Effector CD8-positive, alpha-beta T cell (primary cell): ENCODE results near the gene SERPINB12.

Experiments
- DNase-seq: peaks from one replicate; lab custom pipeline; 2025; lab: John Stamatoyannopoulos, UW

Gene SERPINB12

GRCh38 chr18:63551769-63552168 is 9.6 kb downstream of the SERPINB12 start:
- no peak for DNase-seq

- no peak for DNase-seq
Observed at GRCh38 chr18:63552581-63552980, 10.4 kb downstream of the SERPINB12 start.

DNA sequence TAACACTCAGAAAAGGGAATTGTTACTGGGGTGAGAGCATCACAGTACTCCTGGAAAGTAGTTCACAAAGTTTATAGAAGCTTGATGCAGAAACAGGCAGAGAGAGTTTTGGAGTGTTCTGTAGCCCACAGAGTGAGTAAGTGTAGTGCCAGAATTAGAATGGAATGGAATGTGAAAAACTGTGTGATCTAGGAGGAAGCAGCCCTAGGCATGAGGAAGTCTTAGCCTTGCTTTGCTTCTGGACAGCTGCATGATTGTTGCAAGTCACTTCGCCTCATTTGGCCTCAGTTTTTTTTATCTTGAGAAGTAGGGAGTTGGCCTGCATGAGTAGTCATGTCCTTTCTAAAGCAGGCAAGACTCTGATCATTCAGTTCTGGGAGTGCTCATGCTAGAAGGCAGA is 10.9 kb downstream of the SERPINB12 start:
- DNase-seq = no peak

DNA sequence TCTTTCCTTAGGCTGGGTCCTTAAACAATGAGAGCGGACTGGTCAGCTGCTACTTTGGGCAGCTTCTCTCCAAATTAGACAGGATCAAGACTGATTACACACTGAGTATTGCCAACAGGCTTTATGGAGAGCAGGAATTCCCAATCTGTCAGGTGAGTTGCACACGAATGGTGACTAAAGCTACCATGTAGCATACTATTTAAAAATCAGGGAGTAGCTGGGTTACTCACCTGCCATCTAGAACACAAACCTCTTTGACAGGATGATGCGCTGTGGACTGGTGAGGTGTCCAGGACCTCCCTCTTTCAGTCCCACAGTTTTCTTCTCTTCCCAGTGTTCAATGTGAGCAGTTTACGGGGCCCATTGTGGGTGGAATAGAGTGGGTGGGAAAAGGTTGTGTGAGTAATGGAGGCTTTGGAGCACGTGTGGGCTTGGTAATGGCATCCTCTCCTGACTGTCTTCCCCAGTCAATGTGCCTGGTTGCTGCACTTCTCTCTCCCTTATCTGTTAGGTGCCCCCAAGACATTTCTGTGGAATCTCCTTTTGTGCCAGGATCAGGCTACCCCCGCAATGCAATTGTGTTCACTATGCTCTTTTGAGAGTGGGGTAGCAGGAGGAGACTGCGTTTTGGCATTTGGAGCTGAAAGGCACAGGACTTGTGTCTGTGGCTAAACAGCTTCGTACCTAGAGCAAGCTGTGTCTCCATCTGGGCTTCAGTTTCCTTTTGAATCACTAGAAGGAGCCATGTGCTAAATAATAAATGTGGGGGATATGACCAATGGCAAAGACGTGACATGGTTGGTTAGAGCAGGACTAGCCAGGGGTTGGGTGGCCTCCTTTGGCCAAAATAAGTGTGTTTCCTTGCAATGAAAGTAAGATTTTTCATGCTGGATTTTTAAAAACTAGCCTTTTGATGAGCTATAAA is 17.7 kb downstream of the SERPINB12 start:
- DNase-seq = no peak

DNA sequence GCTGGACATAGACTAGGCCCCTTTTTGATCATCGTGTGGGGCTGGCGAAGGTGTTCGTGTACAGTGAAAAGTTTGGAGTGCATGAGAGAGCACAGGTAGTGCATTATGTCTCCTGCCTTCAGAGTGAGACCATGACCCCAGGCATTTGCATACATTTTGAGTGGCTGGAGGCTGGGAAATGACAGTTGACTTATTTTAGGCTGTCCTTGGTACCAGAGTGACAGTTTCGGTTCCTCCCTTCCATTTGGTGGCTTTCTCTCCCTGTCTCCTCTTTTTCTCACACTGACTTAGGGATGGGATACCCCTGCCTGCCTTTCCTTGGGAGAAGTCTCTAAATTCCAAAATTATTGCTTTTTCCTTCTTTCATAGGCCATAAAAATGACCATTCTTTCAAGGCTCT is 20.1 kb downstream of the SERPINB12 start:
- DNase-seq = no peak

GRCh38 chr18:63564021-63564420 is 21.9 kb downstream of the SERPINB12 start:
- no peak for DNase-seq

DNA sequence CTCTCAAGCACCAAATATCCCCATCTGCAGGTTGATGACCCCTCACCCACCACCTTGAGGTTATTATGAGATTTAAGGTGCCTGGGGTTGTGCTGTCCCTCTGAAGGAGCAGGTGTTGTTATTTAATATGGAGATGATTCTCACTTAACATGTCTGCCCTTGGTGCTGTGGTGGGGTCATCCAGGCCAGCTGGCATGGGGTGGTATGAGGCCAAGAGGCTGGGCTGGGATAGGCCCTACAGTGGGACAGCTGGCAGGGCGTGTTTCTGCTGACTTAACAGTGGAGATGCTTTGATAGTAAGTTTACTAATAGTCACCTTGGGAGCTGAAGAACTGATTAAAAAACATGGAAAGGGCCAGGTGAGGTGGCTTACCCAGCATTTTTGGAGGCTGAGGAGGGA is 22.4 kb downstream of the SERPINB12 start:
- DNase-seq = no peak

DNA sequence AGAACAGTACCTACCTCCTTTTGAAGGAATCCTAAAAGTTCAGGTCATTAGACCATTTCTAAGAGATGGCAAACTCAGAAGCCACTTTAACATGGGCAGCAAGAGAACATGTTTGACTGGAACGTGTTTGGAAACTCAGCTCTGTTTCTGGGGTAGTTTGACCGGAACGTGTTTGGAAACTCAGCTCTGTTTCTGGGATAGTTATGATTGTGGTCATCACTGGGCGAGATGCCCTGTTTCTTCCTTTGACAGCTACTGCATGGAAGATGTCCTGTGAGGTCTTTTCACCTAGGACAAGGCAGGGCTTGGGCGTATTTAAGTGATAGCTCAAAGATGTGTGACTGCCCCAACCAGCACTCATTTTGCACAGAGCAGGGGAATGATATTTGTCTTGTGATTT is 25.1 kb downstream of the SERPINB12 start:
- no peak for DNase-seq

DNA sequence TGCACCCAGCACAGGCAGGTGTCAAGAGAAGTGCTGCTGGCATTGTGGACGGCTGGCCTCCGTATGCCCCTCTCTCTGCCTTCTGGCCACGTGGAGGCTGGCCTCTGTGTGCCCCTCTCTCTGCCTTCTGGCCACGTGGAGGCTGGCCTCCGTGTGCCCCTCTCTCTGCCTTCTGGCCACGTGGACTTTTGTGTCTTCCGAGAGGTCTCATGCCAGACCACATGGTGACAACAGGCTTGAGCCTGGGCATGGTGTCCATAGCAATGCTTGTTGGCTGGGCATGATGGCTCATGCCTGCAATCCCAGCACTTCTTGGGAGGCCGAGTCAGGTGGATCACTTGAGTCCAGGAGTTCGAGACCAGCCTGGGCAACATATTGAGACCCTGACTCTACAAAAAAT is 25.7 kb downstream of the SERPINB12 start:
- no peak for DNase-seq

DNA sequence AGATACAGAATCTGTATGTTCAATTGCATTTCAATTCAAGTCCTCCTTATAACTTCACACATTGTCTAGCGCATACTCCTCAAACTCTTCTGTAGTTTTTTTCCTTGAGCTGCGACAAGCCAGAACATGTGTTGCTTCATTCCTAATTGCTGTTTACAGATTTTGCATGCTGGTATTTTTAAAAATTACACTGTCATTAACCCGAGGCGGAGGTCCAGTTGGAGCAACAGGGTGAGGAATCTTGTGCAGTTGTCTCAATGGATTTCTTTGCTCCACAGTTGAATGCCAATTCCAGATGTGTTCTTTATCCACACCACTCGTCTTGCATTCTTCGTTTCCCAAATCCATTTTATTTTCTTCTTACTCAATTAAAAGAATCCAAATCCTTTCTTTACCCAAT is 28.6 kb downstream of the SERPINB12 start:
- no peak for DNase-seq

DNA sequence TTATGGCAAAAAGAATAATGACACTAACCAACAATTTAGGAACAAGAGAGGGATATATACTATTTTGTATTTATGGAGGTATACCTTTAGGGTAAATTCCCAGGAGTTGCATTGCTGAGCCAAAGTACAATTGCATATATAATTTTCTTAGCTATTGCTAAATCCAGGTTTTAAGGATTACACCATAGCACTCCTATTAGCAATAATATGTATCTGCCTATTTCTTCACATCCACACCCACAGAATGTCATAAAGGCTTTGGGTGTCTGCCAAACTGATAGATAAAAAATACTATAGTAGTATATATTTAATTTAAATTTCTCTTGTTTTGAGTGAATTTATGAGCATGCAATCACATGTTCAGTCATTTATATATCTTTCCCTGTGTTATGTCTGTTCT is 33.5 kb downstream of the SERPINB12 start:
- no peak for DNase-seq

DNA sequence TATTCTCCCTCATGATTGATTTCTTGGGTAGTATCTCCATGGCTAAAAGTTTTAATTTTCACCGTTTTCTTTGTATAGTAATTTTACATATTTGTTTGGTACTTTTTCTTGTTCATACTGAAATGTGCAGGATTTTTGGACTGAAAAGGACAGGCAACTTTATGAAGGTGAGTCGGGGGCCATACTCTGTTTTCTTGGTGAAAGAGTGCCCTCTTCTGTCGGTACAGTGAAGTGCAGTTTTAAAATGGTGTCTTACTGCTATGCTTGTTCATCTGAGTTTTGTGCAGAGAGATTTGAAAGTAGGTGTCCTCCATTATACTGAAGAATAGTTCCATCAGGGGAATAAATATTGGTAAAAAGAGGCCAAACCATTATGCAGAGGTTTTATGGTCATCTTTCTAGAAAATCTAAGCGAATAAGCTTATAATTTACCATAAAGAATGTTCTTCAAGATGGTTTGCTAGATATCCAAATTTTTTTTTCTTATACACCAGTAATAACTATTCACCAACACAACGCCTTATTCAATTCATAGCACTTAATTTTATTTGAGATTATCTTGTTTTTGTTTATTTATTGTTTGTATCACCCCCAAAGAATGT is 36.3 kb downstream of the SERPINB12 start:
- DNase-seq = no peak

GRCh38 chr18:63579616-63580015 is 37.4 kb downstream of the SERPINB12 start:
- DNase-seq = no peak

GRCh38 chr18:63585988-63586387 is 43.8 kb downstream of the SERPINB12 start:
- DNase-seq = no peak

DNA sequence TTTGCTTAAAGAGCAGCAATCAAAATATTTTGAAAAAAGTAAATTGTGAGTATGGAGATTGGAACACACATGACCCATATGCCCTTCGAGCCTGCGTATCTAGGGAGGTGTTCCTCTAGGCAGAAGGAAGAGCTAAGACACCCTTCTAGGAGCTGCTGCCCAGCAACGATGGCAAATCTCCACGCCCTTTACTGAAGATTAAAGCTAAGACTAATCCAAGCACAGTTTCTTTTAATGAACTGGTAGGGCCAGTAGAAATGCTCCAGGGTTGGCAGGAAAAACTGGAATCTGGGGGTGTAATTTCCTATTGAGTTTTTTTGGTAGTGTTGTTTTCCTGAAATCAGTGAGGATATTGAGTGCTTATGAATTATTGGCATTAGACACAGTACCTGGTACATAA is 44.3 kb downstream of the SERPINB12 start:
- DNase-seq = no peak

GRCh38 chr18:63586966-63587365 is 44.8 kb downstream of the SERPINB12 start, which contains the start of gene SERPINB13:
SERPINB13 (plus strand) TSS chr18:63587343; CDS start chr18:63588668, 1,325 bp downstream.
- DNase-seq = no peak

DNA sequence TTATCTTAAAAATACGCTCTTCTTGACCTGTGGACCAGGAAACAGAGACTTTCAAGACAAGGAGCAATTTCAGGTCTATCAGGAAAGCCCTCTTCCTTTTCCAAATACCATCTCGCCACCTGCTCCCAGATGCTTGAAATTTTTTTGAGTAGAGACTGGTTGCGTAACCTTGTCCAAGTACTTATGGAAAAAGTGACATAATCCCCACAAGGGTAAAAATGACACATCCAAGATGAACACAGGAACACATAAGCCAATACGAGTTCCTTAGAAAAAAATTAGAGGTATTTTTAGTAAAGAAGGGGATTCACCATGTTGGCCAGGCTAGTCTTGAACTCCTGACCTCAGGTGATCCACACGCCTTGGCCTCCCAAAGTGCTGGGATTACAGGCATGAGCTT is 46.7 kb downstream of the SERPINB12 start:
- no peak for DNase-seq

DNA sequence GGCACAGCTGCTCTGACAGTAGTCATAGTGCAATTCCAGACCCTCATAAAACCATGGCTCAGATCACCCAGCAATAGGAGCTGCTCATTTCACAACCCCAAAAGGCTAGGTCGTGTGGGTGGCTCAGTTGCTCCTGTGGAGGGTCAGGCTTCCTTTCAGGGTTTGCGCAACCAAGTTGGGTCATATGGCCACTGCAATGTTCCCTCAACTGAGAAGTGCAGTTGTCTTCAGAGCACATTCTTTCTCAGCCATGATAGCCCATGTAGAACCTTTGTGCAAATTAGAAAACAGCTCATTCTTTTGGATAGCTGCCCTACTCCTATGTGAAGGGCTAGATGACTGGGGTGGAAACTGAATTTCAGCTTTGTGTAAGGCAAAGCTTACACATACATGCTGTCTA is 48.2 kb downstream of the SERPINB12 start:
- DNase-seq = no peak

DNA sequence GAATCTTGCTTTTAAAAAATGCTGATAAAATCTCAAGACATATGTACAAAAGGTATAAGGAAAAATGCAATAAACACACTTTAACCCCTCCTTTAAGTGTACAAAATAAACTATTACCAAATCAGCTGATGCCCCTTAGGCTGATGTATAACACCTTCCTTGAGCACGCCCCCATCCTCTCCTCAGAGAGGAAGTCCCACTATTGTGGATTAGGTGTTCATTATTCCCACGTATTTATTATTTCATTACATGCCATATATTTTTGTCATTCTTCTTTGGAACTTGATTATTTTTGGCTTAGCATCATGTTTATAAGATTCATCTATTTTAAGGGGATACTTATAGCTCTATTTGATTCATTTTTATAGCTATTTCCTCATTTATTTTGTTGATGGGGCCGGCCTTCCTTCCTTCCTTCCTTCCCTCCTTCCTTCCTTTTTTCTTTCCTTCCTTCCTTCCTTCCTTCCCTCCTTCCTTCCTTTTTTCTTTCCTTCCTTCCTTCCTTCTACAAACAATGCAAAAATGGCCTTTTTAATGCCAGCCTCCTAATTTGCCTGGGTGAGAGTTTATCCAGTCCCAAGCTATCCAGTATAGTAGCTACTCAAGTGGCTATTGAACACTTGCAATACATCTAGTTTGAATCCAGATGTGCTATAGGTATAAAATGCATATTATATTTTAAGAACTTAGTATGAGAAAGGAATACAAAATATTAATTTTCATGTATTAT is 49.0 kb downstream of the SERPINB12 start:
- DNase-seq = no peak

- DNase-seq = no peak
Observed at GRCh38 chr18:63591725-63592124, 49.6 kb downstream of the SERPINB12 start.

GRCh38 chr18:63592471-63592870 is 50.3 kb downstream of the SERPINB12 start:
- no peak for DNase-seq

- no peak for DNase-seq
Observed at GRCh38 chr18:63596964-63597363, 54.8 kb downstream of the SERPINB12 start.

- no peak for DNase-seq
Observed at GRCh38 chr18:63603355-63603754, 61.2 kb downstream of the SERPINB12 start.
